GM06990 (cell line): ENCODE results near the gene ISL1.

ENCODE experiments used
- DNase-seq: peaks from one replicate; pipeline ENCODE4 v3.0.0-alpha.2; 2011; ENCODE audit not compliant: insufficient read length; ENCODE audit errors: extremely low read depth
- H3K27me3 ChIP-seq: replicated peaks from 2 replicates; pipeline ENCODE4 v1.6.0; 2011; ENCODE audit warnings: low read length; ENCODE audit not compliant: control insufficient read depth, insufficient read depth
- H3K36me3 ChIP-seq: 2 replicates; pipeline ENCODE4 v1.5.1; 2011; ENCODE audit warnings: low read length; ENCODE audit not compliant: control insufficient read depth, insufficient read depth
- H3K4me3 ChIP-seq: replicated peaks from 2 replicates; pipeline ENCODE4 v1.5.1; 2011; ENCODE audit warnings: low read depth, mild to moderate bottlenecking, control low read depth, low read length
- CTCF ChIP-seq: IDR thresholded peaks from 2 replicates; pipeline ENCODE4 v1.5.1; 2011; ENCODE audit warnings: low read length, control low read depth, mild to moderate bottlenecking, inconsistent platforms; ENCODE audit not compliant: insufficient read depth, poor library complexity, severe bottlenecking

Gene ISL1

GRCh38 chr5:51404255-51404654 lies 21.0 kb downstream of the ISL1 start:
- TF ChIP-seq CTCF: no peak
- H3K4me3 ChIP-seq: no peak overlapping the region
- no peaks in the 10 kb centered on the region for H3K36me3 ChIP-seq
- DNase-seq: no peak
- H3K27me3 ChIP-seq: no peaks in the 10 kb centered on the region

- TF ChIP-seq CTCF: no peak
- no peak overlapping the region for H3K4me3 ChIP-seq
- no peaks in the 10 kb centered on the region for H3K27me3 ChIP-seq
- no peak for DNase-seq
- H3K36me3 ChIP-seq: no peaks in the 10 kb centered on the region
Observed at GRCh38 chr5:51411921-51412325, 28.7 kb downstream of the ISL1 start.

GRCh38 chr5:51414516-51414915 lies 31.3 kb downstream of the ISL1 start:
- no peak for TF ChIP-seq CTCF
- H3K36me3 ChIP-seq: no peaks in the 10 kb centered on the region
- DNase-seq: no peak
- H3K27me3 ChIP-seq: no peaks in the 10 kb centered on the region
- H3K4me3 ChIP-seq: no peak overlapping the region

- Histone ChIP-seq H3K4me3 (no peak overlapping the region), H3K27me3 (no peaks in the 10 kb centered on the region), H3K36me3 (no peaks in the 10 kb centered on the region)
- no peak for TF ChIP-seq CTCF
- no peak for DNase-seq
Observed at GRCh38 chr5:51416149-51416548, 32.9 kb downstream of the ISL1 start.

GRCh38 chr5:51433052-51433710 lies 49.9 kb downstream of the ISL1 start:
- Histone ChIP-seq H3K36me3 (no peaks in the 10 kb centered on the region), H3K27me3 (no peaks in the 10 kb centered on the region), H3K4me3 (no peak overlapping the region)
- no peak for TF ChIP-seq CTCF
- DNase-seq: no peak

- Histone ChIP-seq H3K4me3 (no peak overlapping the region), H3K36me3 (no peaks in the 10 kb centered on the region), H3K27me3 (no peaks in the 10 kb centered on the region)
- DNase-seq: no peak
- TF ChIP-seq CTCF: no peak
Observed at GRCh38 chr5:51439232-51439631, 56.0 kb downstream of the ISL1 start.
